GM12878 (cell line): Measurements from ENCODE around the gene ZBED1. TPM values are rescaled to one million over a fixed set of nuclear protein-coding genes. Genes with fewer than 3 reads are reported as not detected.
"Not testable (repeated sequence)": the region's sequence is repeated elsewhere in the genome, so short reads cannot be mapped to it uniquely, and the experiment has no call there.

Source experiments
- ATAC-seq: fragments of 200-7000 bp; cut with Tn5 transposase; 3 replicates; pipeline ENCODE4 v1.9.1; 2020; ENCODE audit warnings: mild to moderate bottlenecking, moderate library complexity
- BruUV-seq: library from RNA; stranded (reverse); fragments of 400-500 nt; replicated peaks from 2 replicates; lab custom pipeline; 2021; lab: Mats Ljungman, UMichigan
- CTCF ChIA-PET: fragments of 300-600 bp; sonication (Branson Sonifier 250); formaldehyde crosslinking; extraction: SDS; loops from one replicate; lab custom pipeline; 2021; ENCODE audit warnings: inconsistent platforms; lab: Yijun Ruan, JAX
- POLR2A ChIA-PET: fragments of 350-600 bp; formaldehyde crosslinking; extraction: SDS; loops from one replicate; lab custom pipeline; 2021; ENCODE audit warnings: inconsistent platforms; lab: Charles Lee
- RAD21 ChIA-PET: fragments of 300-600 bp; sonication (Branson Sonifier 250); formaldehyde crosslinking; loops from one replicate; lab custom pipeline; 2023; ENCODE audit warnings: antibody characterized with exemption; ENCODE audit not compliant: unreplicated experiment; lab: Charles Lee
- SMC1A ChIA-PET: fragments of 300-600 bp; sonication (Branson Sonifier 250); formaldehyde crosslinking; loops from one replicate; lab custom pipeline; 2023; ENCODE audit not compliant: unreplicated experiment, uncharacterized antibody; lab: Charles Lee
- DNase-seq: peaks from one replicate; pipeline ENCODE4 v3.0.0-alpha.2; 2011; ENCODE audit warnings: low read depth, low spot score
- FAIRE-seq: peaks from 3 replicates; lab custom pipeline; 2011; peaks lifted over from hg19 to GRCh38; lab: Jason Lieb, UNC
- H2AFZ ChIP-seq: 2 replicates; pipeline ENCODE4 v1.6.0; 2011; ENCODE audit warnings: low read depth, low read length, control low read depth; ENCODE audit not compliant: control insufficient read depth
- H3K27ac ChIP-seq: 2 replicates; pipeline ENCODE4 v1.5.1; 2011; ENCODE audit warnings: control low read depth; ENCODE audit not compliant: control insufficient read depth, insufficient read depth
- H3K27me3 ChIP-seq, 2 experiments: replicated peaks in 1 of 2; 2 replicates each; pipeline versions ENCODE4 v1.6.0 to v1.6.1; 2011; ENCODE audit warnings: low read length in 1 of 2; ENCODE audit not compliant: control insufficient read depth in 2 of 2, insufficient read depth in 2 of 2
- H3K36me3 ChIP-seq, 2 experiments: 2 replicates each; pipeline ENCODE4 v1.5.1; 2011; ENCODE audit warnings: low read length in 1 of 2; ENCODE audit not compliant: control insufficient read depth in 2 of 2, insufficient read depth in 2 of 2
- H3K4me1 ChIP-seq: 2 replicates; pipeline ENCODE4 v1.6.1; 2011; ENCODE audit warnings: mild to moderate bottlenecking, low read length, moderate library complexity, mixed read lengths; ENCODE audit not compliant: control insufficient read depth, insufficient read depth
- H3K4me2 ChIP-seq: 2 replicates; pipeline ENCODE4 v1.6.0; 2011; ENCODE audit warnings: control low read depth; ENCODE audit not compliant: control insufficient read depth, insufficient read depth
- H3K4me3 ChIP-seq: fragments of 200-600 bp; sonication (generic); 2 replicates; pipeline ENCODE4 v1.5.1; 2016
- H3K79me2 ChIP-seq: 2 replicates; pipeline ENCODE4 v1.6.0; 2011; ENCODE audit warnings: low read length; ENCODE audit not compliant: control insufficient read depth, insufficient read depth
- H3K9ac ChIP-seq: 2 replicates; pipeline ENCODE4 v1.8.0; 2011; ENCODE audit warnings: low read length, control low read depth, mixed read lengths; ENCODE audit not compliant: control insufficient read depth, insufficient read depth
- H3K9me3 ChIP-seq: replicated peaks from 3 replicates; pipeline ENCODE4 v1.5.1; 2011; ENCODE audit warnings: mild to moderate bottlenecking, low read length; ENCODE audit not compliant: control insufficient read depth, insufficient read depth
- H4K20me1 ChIP-seq: 2 replicates; pipeline ENCODE4 v1.6.0; 2011; ENCODE audit not compliant: control insufficient read depth, insufficient read depth
- BCL11A ChIP-seq: IDR thresholded peaks from 2 replicates; pipeline ENCODE4 v1.6.1; 2011; ENCODE audit warnings: low read depth, low read length
- EED ChIP-seq: sonication (generic); IDR thresholded peaks from 2 replicates; pipeline ENCODE4 v1.6.1; 2016; ENCODE audit warnings: antibody characterized with exemption, low read depth
- HDAC2 ChIP-seq: fragments of 200-600 bp; sonication (generic); IDR thresholded peaks from 2 replicates; pipeline ENCODE4 v1.6.1; 2017
- HDGF ChIP-seq: fragments of 450-650 bp; IDR thresholded peaks from 2 replicates; pipeline ENCODE4 v1.6.1; 2016; ENCODE audit warnings: antibody characterized with exemption
- NFIC ChIP-seq: IDR thresholded peaks from 2 replicates; pipeline ENCODE4 v1.6.1; 2012; ENCODE audit warnings: low read depth, mild to moderate bottlenecking, inconsistent platforms, low read length, moderate library complexity
- NR2F1 ChIP-seq: fragments of 450-650 bp; conservative IDR thresholded peaks from 2 replicates; pipeline ENCODE4 v1.6.1; 2017; ENCODE audit warnings: mild to moderate bottlenecking
- PAX8 ChIP-seq: fragments of 450-650 bp; IDR thresholded peaks from 2 replicates; pipeline ENCODE4 v1.6.1; 2017; ENCODE audit warnings: mild to moderate bottlenecking, moderate library complexity
- ZNF384 ChIP-seq: IDR thresholded peaks from 2 replicates; pipeline ENCODE4 v1.6.1; 2012; ENCODE audit warnings: low read depth, mild to moderate bottlenecking, low read length, improper control_type of control experiment, borderline replicate concordance
- WGBS: methylation state at CpG from one replicate; pipeline ENCODE4 v1.1.6; 2016; ENCODE audit warnings: low lambda C conversion rate; ENCODE audit not compliant: insufficient replicate concordance, insufficient coverage; ENCODE audit errors: missing lambda C conversion rate; 5-methylcytosine and 5-hydroxymethylcytosine counted together
- in situ Hi-C: fragments of 300-500 bp; cut with MboI; formaldehyde crosslinking; loops from 9 replicates; pipeline ENCODE4 v1.14.3; 2018; ENCODE audit warnings: mixed read lengths
- intact Hi-C: fragments of 100-400 bp; cut with micrococcal nuclease; formaldehyde crosslinking; loops from one replicate; pipeline ENCODE4 v1.14.2; 2022; ENCODE audit not compliant: unreplicated experiment
- polyA plus RNA-seq, 11 experiments: library from polyadenylated mRNA; depleted of rRNA in 4 of 11; unstranded in 6 of 11; stranded (reverse) in 5 of 11; fragments of >200 nt; fragmentation: Nextera tagmentation in 4 of 11; fragmentation: Illumina TruSeq in 1 of 11; extraction: Ambion mirVana in 4 of 11; extraction: Trizol in 1 of 11; gene quantifications; 1 replicate in 1 of 11; 2 replicates in 10 of 11; pipeline versions ENCODE4 v1.2.1 to v1.2.3, GENCODE V29; 2011 to 2016; ENCODE audit warnings: inconsistent platforms in 2 of 11, missing spikeins in 2 of 11, low read depth in 1 of 11
- total RNA-seq, 4 experiments: library from RNA; depleted of rRNA in 3 of 4; stranded (reverse); fragments of >200 nt in 3 of 4; fragmentation: Illumina TruSeq in 1 of 4; extraction: Trizol in 1 of 4; gene quantifications; 2 replicates each; pipeline versions ENCODE4 v1.2.1 to v1.2.3, GENCODE V29; 2013 to 2021
- TF ChIP-seq, protein P1 (sequence below): fragments of 450-650 bp; IDR thresholded peaks from 2 replicates; pipeline ENCODE4 v1.6.1; 2017; ENCODE audit warnings: low read depth, mild to moderate bottlenecking, moderate library complexity
- TF ChIP-seq, protein P2 (sequence below): IDR thresholded peaks from 2 replicates; pipeline ENCODE4 v1.6.1; 2012; ENCODE audit warnings: low read depth, low read length, improper control_type of control experiment

The ZBED1 gene
- total and polyA plus RNA-seq, 10 of the 15 experiments (the other 5 are each of a cell fraction or from before 2014, with no cell fraction given): 1.9 to 75.5 (median 40.5) TPM

DNA sequence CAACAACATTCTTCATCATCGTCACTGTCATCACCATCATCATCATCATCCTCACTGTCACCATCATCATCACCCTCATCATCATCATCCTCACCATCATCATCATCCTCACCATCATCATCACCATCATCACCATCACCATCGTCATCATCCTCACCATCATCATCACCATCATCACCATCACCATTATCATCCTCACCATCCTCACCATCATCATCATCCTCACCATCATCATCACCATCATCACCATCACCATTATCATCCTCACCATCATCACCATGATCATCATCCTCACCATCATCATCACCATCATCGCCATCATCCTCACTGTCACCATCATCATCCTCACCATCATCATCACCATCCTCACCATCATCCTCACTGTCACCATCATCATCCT is 18.9 kb upstream of the ZBED1 start:
- H3K9me3 ChIP-seq, H2AFZ ChIP-seq, ATAC-seq, H4K20me1 ChIP-seq, DNase-seq, POLR2A ChIA-PET, SMC1A ChIA-PET, RAD21 ChIA-PET, CTCF ChIA-PET, H3K36me3 ChIP-seq, BruUV-seq, H3K4me2 ChIP-seq, H3K27me3 ChIP-seq, H3K27ac ChIP-seq, H3K79me2 ChIP-seq, H3K9ac ChIP-seq, FAIRE-seq, H3K4me3 ChIP-seq: not testable (repeated sequence)
- in situ Hi-C loops: loop anchor here (25.0 kb wide), 1 partner anchor 1057 kb away; the partner anchor contains the start of gene ASMTL
- H3K4me1 ChIP-seq: peaks cover 40% of the 10 kb centered on the region
- TF ChIP-seq HDGF: peak; percentile 53; the same call in 1 of the 2 replicates
- 46% methylated on average over 3 of the region's 3 CpGs for WGBS
- intact Hi-C loops: loop anchor here (5.0 to 10.0 kb wide), 2 partner anchors 73 to 175 kb away; partner anchors contain the start of gene CD99

- DNase-seq (no peak), ATAC-seq (peak; percentile 9), FAIRE-seq (no peak)
- ChIA-PET RAD21 (no interaction called here), CTCF (no interaction called here), SMC1A (no interaction called here), POLR2A (no interaction called here)
- 40% methylated on average over 6 of the region's 6 CpGs for WGBS
- no TSS peak for BruUV-seq
- Histone ChIP-seq H3K4me2 (peak overlapping the region; percentile 69), H3K27ac (peak overlapping the region; percentile 66), H3K4me1 (peaks cover 50% of the 10 kb centered on the region), H3K27me3 (no peaks in the 10 kb centered on the region), H3K9ac (peak overlapping the region; percentile 63), H3K79me2 (no peaks in the 10 kb centered on the region), H3K36me3 (no peaks in the 10 kb centered on the region), H2AFZ (peak overlapping the region; percentile 76), H3K9me3 (no peaks in the 10 kb centered on the region), H3K4me3 (peak overlapping the region; percentile 47), H4K20me1 (no peaks in the 10 kb centered on the region)
- intact Hi-C loops (loop anchor here (5.0 kb wide), 1 partner anchor 75 kb away; no protein-coding TSS in a partner anchor), in situ Hi-C loops (loop anchor here (25.0 kb wide), 1 partner anchor 1055 kb away; the partner anchor contains the start of gene ASMTL)
- TF ChIP-seq ZNF384: no peak
- TF ChIP-seq NR2F1: peak; percentile 21; the same call in 1 of the 2 replicates
- TF ChIP-seq, protein P1, sequence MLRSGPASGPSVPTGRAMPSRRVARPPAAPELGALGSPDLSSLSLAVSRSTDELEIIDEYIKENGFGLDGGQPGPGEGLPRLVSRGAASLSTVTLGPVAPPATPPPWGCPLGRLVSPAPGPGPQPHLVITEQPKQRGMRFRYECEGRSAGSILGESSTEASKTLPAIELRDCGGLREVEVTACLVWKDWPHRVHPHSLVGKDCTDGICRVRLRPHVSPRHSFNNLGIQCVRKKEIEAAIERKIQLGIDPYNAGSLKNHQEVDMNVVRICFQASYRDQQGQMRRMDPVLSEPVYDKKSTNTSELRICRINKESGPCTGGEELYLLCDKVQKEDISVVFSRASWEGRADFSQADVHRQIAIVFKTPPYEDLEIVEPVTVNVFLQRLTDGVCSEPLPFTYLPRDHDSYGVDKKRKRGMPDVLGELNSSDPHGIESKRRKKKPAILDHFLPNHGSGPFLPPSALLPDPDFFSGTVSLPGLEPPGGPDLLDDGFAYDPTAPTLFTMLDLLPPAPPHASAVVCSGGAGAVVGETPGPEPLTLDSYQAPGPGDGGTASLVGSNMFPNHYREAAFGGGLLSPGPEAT: no peak
- TF ChIP-seq NFIC: 0 out of 2 replicates have a peak, but pooled peaks have one; percentile 13
- no peak for TF ChIP-seq PAX8
- TF ChIP-seq, protein P2, sequence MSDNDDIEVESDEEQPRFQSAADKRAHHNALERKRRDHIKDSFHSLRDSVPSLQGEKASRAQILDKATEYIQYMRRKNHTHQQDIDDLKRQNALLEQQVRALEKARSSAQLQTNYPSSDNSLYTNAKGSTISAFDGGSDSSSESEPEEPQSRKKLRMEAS: no peak
- TF ChIP-seq HDAC2: no peak
- no peak for TF ChIP-seq BCL11A
- no peak for TF ChIP-seq EED
Observed at GRCh38 chrX:2517055-2517454, 16.3 kb upstream of the ZBED1 start.
